Suppressor macrophage treated with lipopolysaccharide for 1 hour (primary cell): ENCODE data around the gene AP2S1.
"Not testable (repeated sequence)": the region's sequence is repeated elsewhere in the genome, so short reads cannot be mapped to it uniquely, and the experiment has no call there.

Source experiments
- DNase-seq, 3 donors: peaks; one replicate each; pipeline ENCODE4 v3.0.0-alpha.2; 2020 to 2022

AP2S1 gene

GRCh38 chr19:46840498-46840942 lies 10.1 kb downstream of the AP2S1 start:
- DNase-seq = peak; percentile 70 to 75 (median 75)

GRCh38 chr19:46839752-46840497 lies 10.7 kb downstream of the AP2S1 start:
- DNase-seq = no peak

- DNase-seq = no peak
Measured at GRCh38 chr19:46838160-46838559, 12.5 kb downstream of the AP2S1 start.

- DNase-seq = no peak
Measured at GRCh38 chr19:46834984-46835383, 15.7 kb downstream of the AP2S1 start.

GRCh38 chr19:46834121-46834520 lies 16.5 kb downstream of the AP2S1 start:
- DNase-seq = no peak

- DNase-seq = no peak
Measured at GRCh38 chr19:46830864-46831263, 19.8 kb downstream of the AP2S1 start.

- DNase-seq = peak in 1 of 3 donors; percentile 28
Measured at GRCh38 chr19:46828484-46828883, 22.2 kb downstream of the AP2S1 start.

- no peak for DNase-seq
Measured at GRCh38 chr19:46825731-46826055, 25.0 kb downstream of the AP2S1 start.

GRCh38 chr19:46824890-46825730 lies 25.5 kb downstream of the AP2S1 start:
- DNase-seq = peak; percentile 93 to 96 (median 94)

GRCh38 chr19:46823049-46823448 lies 27.6 kb downstream of the AP2S1 start:
- DNase-seq = no peak

GRCh38 chr19:46822410-46822787 lies 28.2 kb downstream of the AP2S1 start:
- DNase-seq = not testable (repeated sequence)

GRCh38 chr19:46821512-46822409 lies 28.9 kb downstream of the AP2S1 start:
- DNase-seq = peak; percentile 54 to 73 (median 72)

- peak in 1 of 3 donors; percentile 24 for DNase-seq
Measured at GRCh38 chr19:46818812-46819211, 31.8 kb downstream of the AP2S1 start.

GRCh38 chr19:46815833-46816627 lies 34.6 kb downstream of the AP2S1 start:
- DNase-seq = no peak

- DNase-seq = no peak
Measured at GRCh38 chr19:46813839-46814358, 36.7 kb downstream of the AP2S1 start.

- DNase-seq = no peak
Measured at GRCh38 chr19:46812977-46813838, 37.4 kb downstream of the AP2S1 start.

GRCh38 chr19:46809534-46810272 lies 40.9 kb downstream of the AP2S1 start:
- DNase-seq = peak in 1 of 3 donors; percentile 17

- peak; percentile 72 to 73 (median 73) for DNase-seq
Measured at GRCh38 chr19:46806656-46807055, 44.0 kb downstream of the AP2S1 start.

- not testable (repeated sequence) for DNase-seq
Measured at GRCh38 chr19:46804432-46804831, 46.2 kb downstream of the AP2S1 start.

- peak in 2 of 3 donors; percentile 20 to 23 for DNase-seq
Measured at GRCh38 chr19:46803555-46803954, 47.1 kb downstream of the AP2S1 start.
